KOPT-K1 (cell line): ENCODE data around the gene KLHL29.

ENCODE experiments used
- H3K27ac ChIP-seq: fragments of 200-600 bp; sonication (generic); 2 replicates; pipeline ENCODE4 v1.5.1; 2016; ENCODE audit warnings: antibody characterized with exemption, mild to moderate bottlenecking, low read depth, low read length; ENCODE audit not compliant: poor library complexity, severe bottlenecking
- H3K36me3 ChIP-seq: fragments of 200-600 bp; sonication (generic); 2 replicates; pipeline ENCODE4 v1.5.1; 2017; ENCODE audit warnings: antibody characterized with exemption, mild to moderate bottlenecking, low read length, moderate library complexity; ENCODE audit not compliant: insufficient read depth
- H3K9me3 ChIP-seq: fragments of 200-600 bp; sonication (generic); 2 replicates; pipeline ENCODE4 v1.5.1; 2017; ENCODE audit warnings: antibody characterized with exemption, low read length, mild to moderate bottlenecking; ENCODE audit not compliant: insufficient read depth, poor library complexity, severe bottlenecking

The KLHL29 gene

DNA sequence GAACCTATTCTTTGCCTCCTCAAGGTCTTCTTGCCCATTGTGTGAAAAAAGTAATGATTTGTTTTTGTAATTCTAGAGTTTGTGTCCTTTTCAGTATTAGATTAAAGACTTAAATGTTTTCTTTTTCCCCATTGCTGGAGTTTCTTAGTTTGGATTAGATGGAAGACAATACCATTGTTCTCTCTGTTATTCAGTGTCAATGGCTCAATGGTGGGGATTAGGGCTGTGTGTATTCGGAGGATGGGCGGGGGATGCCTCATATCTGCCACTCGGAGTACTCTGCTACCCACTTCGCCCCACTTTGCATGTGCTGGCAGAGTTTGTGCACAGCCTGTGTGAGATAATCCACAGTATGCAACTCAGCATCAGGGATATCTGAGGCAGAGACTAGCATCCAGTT, 90.1 kb downstream of the KLHL29 start:
- no peaks in the 10 kb centered on the region for H3K9me3 ChIP-seq
- no peak overlapping the region for H3K27ac ChIP-seq
- no peaks in the 10 kb centered on the region for H3K36me3 ChIP-seq

GRCh38 chr2:23475473-23475872, 90.5 kb downstream of the KLHL29 start:
- Histone ChIP-seq H3K36me3 (no peaks in the 10 kb centered on the region), H3K9me3 (no peaks in the 10 kb centered on the region), H3K27ac (no peak overlapping the region)

- Histone ChIP-seq H3K36me3 (no peaks in the 10 kb centered on the region), H3K27ac (no peak overlapping the region), H3K9me3 (no peaks in the 10 kb centered on the region)
These were observed 91.8 kb downstream of the KLHL29 start for GRCh38 chr2:23476786-23477185.

DNA sequence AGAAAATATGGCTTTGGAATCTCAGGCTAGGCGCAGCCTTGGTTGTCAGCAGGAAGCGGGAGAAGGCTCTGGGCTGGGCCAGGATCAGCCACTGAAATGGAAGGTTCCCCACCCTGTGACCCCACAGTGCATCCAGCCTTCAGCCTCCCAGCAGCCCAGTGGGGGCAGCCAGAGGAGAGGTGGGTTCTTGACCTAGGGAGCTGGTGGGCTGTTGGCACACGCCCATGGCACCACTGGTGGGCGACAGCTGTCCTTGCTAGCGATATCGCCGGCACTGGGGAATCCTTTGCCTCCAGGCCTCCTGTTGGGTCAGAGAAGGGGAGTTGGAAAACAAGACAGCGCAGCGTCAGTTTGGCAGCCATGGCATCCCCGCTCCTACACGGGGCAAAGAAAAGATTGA, 92.4 kb downstream of the KLHL29 start:
- Histone ChIP-seq H3K36me3 (no peaks in the 10 kb centered on the region), H3K9me3 (no peaks in the 10 kb centered on the region), H3K27ac (no peak overlapping the region)

GRCh38 chr2:23478087-23478932, 93.3 kb downstream of the KLHL29 start:
- Histone ChIP-seq H3K27ac (no peak overlapping the region), H3K9me3 (no peaks in the 10 kb centered on the region), H3K36me3 (no peaks in the 10 kb centered on the region)

GRCh38 chr2:23478933-23479683, 94.1 kb downstream of the KLHL29 start:
- no peaks in the 10 kb centered on the region for H3K9me3 ChIP-seq
- H3K27ac ChIP-seq, result no peak overlapping the region

DNA sequence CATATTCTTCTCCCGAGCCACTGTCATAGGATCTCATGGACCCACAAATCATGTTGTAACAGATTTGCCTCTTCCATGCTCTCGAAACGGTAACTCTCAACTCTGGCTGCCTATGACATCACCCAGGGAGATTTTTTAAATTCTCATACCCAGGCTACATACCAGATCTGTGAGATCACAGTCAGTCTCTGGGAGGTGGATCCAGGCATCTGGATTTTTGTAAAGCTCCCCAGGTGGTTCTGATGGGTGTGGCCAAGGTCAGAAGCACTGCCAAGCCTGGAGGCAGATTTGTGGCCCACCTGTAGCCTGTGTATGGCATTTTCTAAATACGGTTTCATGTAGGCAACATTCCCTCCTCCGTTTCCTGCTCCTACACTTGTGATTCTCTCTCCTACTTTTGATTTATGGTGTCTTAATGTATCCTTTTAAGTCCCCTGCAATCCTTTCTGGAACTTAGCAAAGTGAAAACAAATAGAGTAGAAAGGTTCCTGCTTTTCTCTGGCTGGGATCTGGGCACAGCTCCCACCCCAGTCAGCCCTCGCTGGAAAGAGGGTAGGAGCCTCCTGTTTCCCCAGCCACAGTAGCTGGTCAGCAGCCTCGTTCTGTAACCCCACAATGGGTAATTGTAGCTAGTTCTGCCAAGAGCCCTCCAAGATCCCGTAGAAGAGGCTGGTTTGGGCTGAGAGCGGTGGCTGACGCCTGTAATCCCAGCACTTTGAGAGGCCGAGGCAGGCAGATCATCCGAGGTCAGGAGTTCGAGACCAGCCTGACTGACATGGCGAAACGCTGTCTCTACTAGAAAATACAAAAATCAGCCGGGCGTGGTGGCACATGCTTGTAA, 96.2 kb downstream of the KLHL29 start:
- no peaks in the 10 kb centered on the region for H3K36me3 ChIP-seq
- H3K27ac ChIP-seq, result no peak overlapping the region
- no peaks in the 10 kb centered on the region for H3K9me3 ChIP-seq

More at GRCh38 chr2:23478933-23479683, 94.1 kb downstream of the KLHL29 start:
- no peaks in the 10 kb centered on the region for H3K36me3 ChIP-seq

GRCh38 chr2:23482188-23482587, 97.2 kb downstream of the KLHL29 start:
- Histone ChIP-seq H3K36me3 (no peaks in the 10 kb centered on the region), H3K9me3 (no peaks in the 10 kb centered on the region), H3K27ac (no peak overlapping the region)

GRCh38 chr2:23482607-23483006, 97.6 kb downstream of the KLHL29 start:
- Histone ChIP-seq H3K27ac (no peak overlapping the region), H3K36me3 (no peaks in the 10 kb centered on the region)

DNA sequence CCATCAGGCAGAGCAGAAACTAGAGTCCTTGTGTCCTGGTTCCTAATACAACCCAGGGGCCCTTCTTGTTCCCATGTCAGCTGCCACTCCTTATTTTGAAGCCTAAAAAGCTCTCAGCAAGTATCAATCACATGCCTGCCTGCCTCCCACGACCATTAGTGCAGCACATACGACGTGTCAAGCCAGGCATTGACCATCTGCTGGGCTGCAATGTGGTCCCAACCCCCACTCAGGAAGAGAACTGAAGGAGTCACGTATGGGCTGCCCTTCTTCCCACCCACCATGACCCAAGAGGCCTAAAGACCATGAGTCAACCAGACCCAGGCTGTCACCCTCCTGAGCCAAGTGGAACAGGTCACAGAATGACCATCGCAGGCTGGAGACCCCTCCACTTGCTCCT, 98.8 kb downstream of the KLHL29 start:
- no peak overlapping the region for H3K27ac ChIP-seq

More at GRCh38 chr2:23482607-23483006, 97.6 kb downstream of the KLHL29 start:
- H3K9me3 ChIP-seq, result no peaks in the 10 kb centered on the region

GRCh38 chr2:23484275-23484674, 99.3 kb downstream of the KLHL29 start:
- H3K36me3 ChIP-seq, result no peaks in the 10 kb centered on the region
- H3K9me3 ChIP-seq, result no peaks in the 10 kb centered on the region
- no peak overlapping the region for H3K27ac ChIP-seq

More for the DNA sequence above, 98.8 kb downstream of the KLHL29 start:
- Histone ChIP-seq H3K36me3 (no peaks in the 10 kb centered on the region), H3K9me3 (no peaks in the 10 kb centered on the region)

DNA sequence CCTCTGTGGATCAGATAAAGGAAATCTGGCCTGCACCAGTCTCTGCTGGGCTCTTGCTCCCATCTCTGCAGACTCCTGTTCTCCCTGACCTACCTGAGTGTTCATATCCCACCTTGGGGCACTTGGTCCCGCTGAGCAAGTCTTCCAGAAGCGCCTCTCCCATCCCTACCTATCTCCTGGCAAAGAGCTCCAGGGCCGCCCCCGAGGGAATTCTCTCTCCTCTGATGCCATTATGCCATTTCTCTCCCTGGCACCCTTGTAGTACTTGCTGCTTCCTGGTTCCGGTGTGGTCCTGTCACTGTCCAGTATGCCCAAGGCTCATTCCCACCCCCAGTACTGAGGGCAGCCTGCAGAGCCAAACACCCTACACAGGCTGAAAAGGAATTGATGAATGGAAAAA, 99.8 kb downstream of the KLHL29 start:
- no peaks in the 10 kb centered on the region for H3K36me3 ChIP-seq
- no peaks in the 10 kb centered on the region for H3K9me3 ChIP-seq
- no peak overlapping the region for H3K27ac ChIP-seq

- Histone ChIP-seq H3K27ac (no peak overlapping the region), H3K9me3 (no peaks in the 10 kb centered on the region)
These were observed 100.3 kb downstream of the KLHL29 start for GRCh38 chr2:23485261-23485660.

GRCh38 chr2:23485841-23486683, 101.1 kb downstream of the KLHL29 start:
- Histone ChIP-seq H3K36me3 (no peaks in the 10 kb centered on the region), H3K27ac (no peak overlapping the region), H3K9me3 (no peaks in the 10 kb centered on the region)

More at GRCh38 chr2:23485261-23485660, 100.3 kb downstream of the KLHL29 start:
- no peaks in the 10 kb centered on the region for H3K36me3 ChIP-seq
